DMS114 treated with DMSO at 0.1 percent for 48 hours (cell line): Measurements from ENCODE around the gene IMP4.

Experiments
- DNase-seq: peaks from one replicate; lab custom pipeline; 2025; ENCODE audit not compliant: unreplicated experiment; lab: John Stamatoyannopoulos, UW

IMP4 gene

GRCh38 chr2:130393318-130393910 is 50.7 kb downstream of the IMP4 start:
- DNase-seq, result no peak
